GM12891 (cell line): ENCODE measurements around the gene CAMSAP3.
A peak's percentile ranks its signal among the peaks of the same experiment; 100 is the strongest.

Experiments used
- DNase-seq: peaks from one replicate; pipeline ENCODE4 v3.0.0; 2011; ENCODE audit warnings: low spot score; ENCODE audit not compliant: insufficient read length
- FAIRE-seq: peaks from 2 replicates; lab custom pipeline; 2011; peaks lifted over from hg19 to GRCh38; lab: Jason Lieb, UNC
- PAX5 ChIP-seq: IDR thresholded peaks from 2 replicates; pipeline ENCODE4 v1.6.1; 2011; ENCODE audit warnings: low read length, moderate library complexity, mild to moderate bottlenecking; ENCODE audit not compliant: insufficient read depth, severe bottlenecking
- POLR2A ChIP-seq: IDR thresholded peaks from 2 replicates; pipeline ENCODE4 v1.6.1; 2011; ENCODE audit warnings: low read depth, low read length, control low read depth
- POLR2AphosphoS5 ChIP-seq: IDR thresholded peaks from 2 replicates; pipeline ENCODE4 v1.6.1; 2011; ENCODE audit warnings: low read depth, low read length, control low read depth
- POU2F2 ChIP-seq: IDR thresholded peaks from 2 replicates; pipeline ENCODE4 v1.6.1; 2011; ENCODE audit warnings: low read depth, mild to moderate bottlenecking, control low read depth, low read length, moderate library complexity
- SPI1 ChIP-seq: IDR thresholded peaks from 2 replicates; pipeline ENCODE4 v1.6.1; 2011; ENCODE audit warnings: low read depth, low read length, control low read depth
- TAF1 ChIP-seq: IDR thresholded peaks from 2 replicates; pipeline ENCODE4 v1.6.1; 2011; ENCODE audit warnings: low read depth, low read length, control low read depth

CAMSAP3 gene

GRCh38 chr19:7554990-7555864, 40.4 kb upstream of the CAMSAP3 start:
- DNase-seq (peak; percentile 61), FAIRE-seq (no peak)
- TF ChIP-seq PAX5 (no peak), TAF1 (no peak), SPI1 (no peak), POLR2AphosphoS5 (no peak), POU2F2 (no peak), POLR2A (no peak)

- no peak for FAIRE-seq
- TF ChIP-seq POLR2A (no peak), TAF1 (no peak), POU2F2 (no peak), SPI1 (no peak), POLR2AphosphoS5 (no peak), PAX5 (no peak)
- DNase-seq: no peak
Measured at GRCh38 chr19:7556696-7557315, 38.9 kb upstream of the CAMSAP3 start.

- TF ChIP-seq POU2F2: no peak
- TF ChIP-seq PAX5: no peak
- TF ChIP-seq SPI1: no peak
- no peak for TF ChIP-seq POLR2A
- no peak for TF ChIP-seq POLR2AphosphoS5
- no peak for TF ChIP-seq TAF1
- DNase-seq (no peak), FAIRE-seq (no peak)
Measured at GRCh38 chr19:7558667-7559066, 37.0 kb upstream of the CAMSAP3 start.

GRCh38 chr19:7559102-7559501, 36.6 kb upstream of the CAMSAP3 start:
- TF ChIP-seq TAF1 (no peak), PAX5 (no peak), POU2F2 (no peak), SPI1 (no peak), POLR2A (no peak)
- FAIRE-seq (no peak), DNase-seq (no peak)

- DNase-seq: no peak
- FAIRE-seq: no peak
- TF ChIP-seq SPI1 (no peak), TAF1 (no peak), PAX5 (no peak), POLR2A (no peak)
Measured at GRCh38 chr19:7560255-7560654, 35.4 kb upstream of the CAMSAP3 start.

GRCh38 chr19:7561325-7561724, 34.3 kb upstream of the CAMSAP3 start:
- TF ChIP-seq TAF1 (no peak), PAX5 (no peak), SPI1 (no peak), POLR2A (no peak), POU2F2 (no peak), POLR2AphosphoS5 (no peak)
- DNase-seq (no peak), FAIRE-seq (no peak)

- DNase-seq (no peak), FAIRE-seq (no peak)
- TF ChIP-seq POU2F2: no peak
Measured at GRCh38 chr19:7562646-7563393, 32.8 kb upstream of the CAMSAP3 start.

- TF ChIP-seq SPI1: no peak
- TF ChIP-seq TAF1: no peak
- no peak for TF ChIP-seq PAX5
- no peak for TF ChIP-seq POU2F2
- no peak for TF ChIP-seq POLR2AphosphoS5
- TF ChIP-seq POLR2A: no peak
- DNase-seq (no peak), FAIRE-seq (no peak)
Measured at GRCh38 chr19:7564866-7565265, 30.8 kb upstream of the CAMSAP3 start.

- no peak for TF ChIP-seq PAX5
- no peak for TF ChIP-seq TAF1
- no peak for TF ChIP-seq POLR2AphosphoS5
- TF ChIP-seq SPI1: no peak
- no peak for TF ChIP-seq POU2F2
- no peak for TF ChIP-seq POLR2A
- DNase-seq: no peak
- no peak for FAIRE-seq
Measured at GRCh38 chr19:7565332-7565731, 30.3 kb upstream of the CAMSAP3 start.

- no peak for DNase-seq
- TF ChIP-seq POU2F2 (no peak), POLR2AphosphoS5 (no peak)
- FAIRE-seq: no peak
Measured at GRCh38 chr19:7570761-7571160, 24.9 kb upstream of the CAMSAP3 start.
